ENCODE measurements around the gene SH3BGRL3. TPM values are rescaled to one million over a fixed set of nuclear protein-coding genes. Genes with fewer than 3 reads are reported as not detected.
"Not testable (repeated sequence)": the region's sequence is repeated elsewhere in the genome, so short reads cannot be mapped to it uniquely, and the experiment has no call there.

Gene SH3BGRL3
- total RNA-seq = 97.9 and 100 TPM in 2 replicates
- long read RNA-seq = 0 reads

- Mint-ChIP-seq H3K36me3 (ENCODE audit: low read depth) (peaks cover 11% of the 10 kb centered on the region), H3K4me1 (peaks cover 46% of the 10 kb centered on the region)
Measured at GRCh38 chr1:26279456-26280332, at the start of gene SH3BGRL3. TSS of gene SH3BGRL3 (plus strand) at chr1:26280086. CDS start at chr1:26280156, 70 bp downstream.

GRCh38 chr1:26230682-26231081 lies 49.2 kb upstream of the SH3BGRL3 start:
- not testable (repeated sequence) for H3K36me3 Mint-ChIP-seq (ENCODE audit: low read depth); H3K9me3 Mint-ChIP-seq; H3K27ac Mint-ChIP-seq (ENCODE audit: unreplicated experiment); DNase-seq (ENCODE audit: low read depth, low spot score); H3K4me3 Mint-ChIP-seq
- H3K4me1 Mint-ChIP-seq = peaks cover 20% of the 10 kb centered on the region
- peaks cover 23% of the 10 kb centered on the region for H3K27me3 Mint-ChIP-seq (ENCODE audit: low read depth)

More at GRCh38 chr1:26279456-26280332, at the start of gene SH3BGRL3:
- peak within 1 kb of the TSS; percentile 92 for H3K4me3 Mint-ChIP-seq
- peaks cover 5% of the 10 kb centered on the region for H3K27me3 Mint-ChIP-seq (ENCODE audit: low read depth)
- peak; percentile 66 for DNase-seq (ENCODE audit: low read depth, low spot score)
- no peaks in the 10 kb centered on the region for H3K9me3 Mint-ChIP-seq
- peak within 1 kb of the TSS; percentile 59 for H3K27ac Mint-ChIP-seq (ENCODE audit: unreplicated experiment)
- peak; percentile 57 for TF ChIP-seq CTCF (conservative IDR thresholded peaks at IDR 0.05)

DNA sequence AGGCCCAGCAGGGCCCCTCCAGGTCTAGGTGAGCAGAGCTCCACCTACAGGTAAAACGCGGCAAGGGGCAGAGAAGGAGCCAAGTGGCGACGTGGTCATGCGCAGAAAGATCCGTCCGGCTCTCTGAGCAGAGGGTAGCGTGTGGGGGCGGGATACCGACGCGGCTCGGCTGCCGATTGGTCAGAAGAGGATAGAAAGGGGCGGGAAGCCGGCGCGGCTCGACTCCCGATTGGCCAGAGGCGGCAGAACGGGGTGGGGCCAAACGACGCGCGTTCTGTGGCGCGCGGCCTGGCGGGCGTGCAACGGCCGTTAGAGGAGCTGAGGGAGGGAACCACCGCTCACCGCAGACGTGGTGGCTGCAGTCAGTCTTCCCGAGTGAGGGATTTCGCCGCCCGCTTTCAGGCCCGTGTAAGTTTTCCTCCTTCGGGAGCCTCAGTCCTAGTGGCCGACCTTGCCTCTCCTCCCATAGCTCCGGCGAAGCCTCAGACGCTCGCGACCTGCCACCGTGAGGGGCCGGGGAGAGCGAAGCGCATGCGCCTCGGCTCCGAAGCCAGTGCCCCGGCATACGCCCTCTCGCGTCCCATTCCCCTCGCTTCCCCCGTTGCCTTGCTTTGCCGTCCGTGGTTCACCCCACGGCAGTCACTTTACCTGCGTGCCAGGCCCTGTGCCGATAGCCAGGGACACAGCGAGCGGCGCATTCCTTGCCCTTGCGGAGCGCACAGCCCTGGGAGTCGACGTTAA lies 45.8 kb upstream of the SH3BGRL3 start, which contains the start of gene CEP85:
Gene CEP85, plus strand, starts transcription at position 298 of the 741 bp plus-strand sequence. CDS start 5,584 bp downstream, outside the sequence.
- Mint-ChIP-seq H3K4me1 (peaks cover 38% of the 10 kb centered on the region), H3K36me3 (ENCODE audit: low read depth) (peaks cover 4% of the 10 kb centered on the region)
- peak; percentile 83 for TF ChIP-seq CTCF (conservative IDR thresholded peaks at IDR 0.05)

DNA sequence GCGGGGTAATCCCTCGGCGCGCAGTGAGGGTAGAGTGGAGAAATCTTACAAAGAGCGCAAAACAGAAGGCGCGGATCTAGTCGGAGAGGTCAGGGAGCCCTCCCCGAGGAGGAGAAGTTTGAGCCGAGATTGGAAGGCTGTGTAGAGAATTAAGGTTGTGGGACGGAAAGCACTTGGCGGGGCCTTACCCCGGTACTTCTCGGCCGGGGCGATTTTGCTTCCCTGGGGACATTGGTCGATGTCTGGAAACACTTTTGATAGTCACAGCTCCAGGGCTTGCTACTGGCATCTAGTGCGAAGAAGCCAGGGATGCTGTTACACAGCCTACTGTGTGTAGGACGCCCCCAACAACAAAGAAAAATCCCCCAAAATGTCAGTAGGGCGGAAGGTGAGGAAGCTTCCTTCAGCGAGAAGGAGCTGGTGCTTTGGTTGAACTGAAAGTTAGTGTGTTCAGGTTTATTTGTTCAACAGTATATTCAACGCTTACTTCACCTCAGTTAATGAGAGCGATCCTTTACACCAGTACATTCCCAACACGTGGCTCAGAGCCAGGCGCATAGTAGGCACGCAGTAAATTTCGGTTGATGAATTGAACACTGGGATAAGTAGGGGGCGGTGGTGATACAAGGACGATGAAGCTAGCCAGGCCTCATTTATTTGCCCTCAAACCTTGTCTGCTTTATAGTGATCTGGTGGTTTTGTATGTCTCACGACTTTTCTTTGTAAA lies 45.1 kb upstream of the SH3BGRL3 start:
- H3K4me3 Mint-ChIP-seq = peak overlapping the region; percentile 99
- H3K27ac Mint-ChIP-seq (ENCODE audit: unreplicated experiment) = peak overlapping the region; percentile 88
- H3K36me3 Mint-ChIP-seq (ENCODE audit: low read depth) = peaks cover 4% of the 10 kb centered on the region
- peaks cover 5% of the 10 kb centered on the region for H3K9me3 Mint-ChIP-seq
- no peak for TF ChIP-seq CTCF (conservative IDR thresholded peaks at IDR 0.05)
- H3K4me1 Mint-ChIP-seq = peaks cover 42% of the 10 kb centered on the region
- DNase-seq (ENCODE audit: low read depth, low spot score) = no peak
- H3K27me3 Mint-ChIP-seq (ENCODE audit: low read depth) = no peaks in the 10 kb centered on the region

More for the DNA sequence above, 45.8 kb upstream of the SH3BGRL3 start, which contains the start of gene CEP85:
- Mint-ChIP-seq H3K4me3 (peak within 1 kb of the TSS; percentile 99), H3K27ac (ENCODE audit: unreplicated experiment) (peak within 1 kb of the TSS; percentile 88), H3K27me3 (ENCODE audit: low read depth) (no peaks in the 10 kb centered on the region), H3K9me3 (peaks cover 5% of the 10 kb centered on the region)
- DNase-seq (ENCODE audit: low read depth, low spot score) = peak; percentile 98

- Mint-ChIP-seq H3K36me3 (ENCODE audit: low read depth) (peaks cover 4% of the 10 kb centered on the region), H3K9me3 (peaks cover 5% of the 10 kb centered on the region), H3K4me1 (peaks cover 44% of the 10 kb centered on the region), H3K27ac (ENCODE audit: unreplicated experiment) (peak overlapping the region; percentile 63), H3K27me3 (ENCODE audit: low read depth) (no peaks in the 10 kb centered on the region), H3K4me3 (peak overlapping the region; percentile 99)
- no peak for DNase-seq (ENCODE audit: low read depth, low spot score)
- TF ChIP-seq CTCF (conservative IDR thresholded peaks at IDR 0.05) = no peak
Measured at GRCh38 chr1:26237230-26237966, 42.5 kb upstream of the SH3BGRL3 start.

All from neural crest cell (in vitro differentiated cells).